Vagina (tissue), 2 donors: ENCODE results near the gene ADI1. TPM values are rescaled to one million over a fixed set of nuclear protein-coding genes. Genes with fewer than 3 reads are reported as not detected.

ENCODE experiments used
- DNase-seq, 2 donors: peaks; one replicate each; pipeline ENCODE4 v3.0.0-alpha.2; 2017; ENCODE audit errors: extremely low spot score in 2 of 2
- H3K27ac ChIP-seq: fragments of 200-600 bp; sonication (generic); one replicate; pipeline ENCODE4 v1.5.1; 2019
- H3K27me3 ChIP-seq: fragments of 200-600 bp; sonication (generic); one replicate; pipeline ENCODE4 v1.5.1; 2019
- H3K36me3 ChIP-seq, 2 donors: fragments of 200-600 bp; sonication (generic); one replicate each; pipeline ENCODE4 v1.5.1; 2017 to 2019
- H3K4me1 ChIP-seq: fragments of 200-600 bp; sonication (generic); one replicate; pipeline ENCODE4 v1.5.1; 2019
- H3K4me3 ChIP-seq, 2 donors: fragments of 200-600 bp; sonication (generic); 1 replicate in 1 of 2; 2 replicates in 1 of 2; pipeline ENCODE4 v1.5.1; 2016 to 2019
- H3K9me3 ChIP-seq: fragments of 200-600 bp; sonication (generic); one replicate; pipeline ENCODE4 v1.5.1; 2019
- POLR2A ChIP-seq, 2 donors: fragments of 450-650 bp; IDR thresholded peaks; one replicate each; pipeline ENCODE4 v1.6.1; 2017; ENCODE audit warnings: antibody characterized with exemption in 2 of 2, mild to moderate bottlenecking in 2 of 2, moderate library complexity in 2 of 2
- POLR2AphosphoS5 ChIP-seq, 2 donors: sonication (generic); formaldehyde crosslinking; IDR thresholded peaks; one replicate each; pipeline ENCODE4 v1.9.0; 2017; ENCODE audit warnings: antibody characterized with exemption in 2 of 2, mild to moderate bottlenecking in 2 of 2, low read depth in 1 of 2; ENCODE audit not compliant: insufficient read depth in 1 of 2
- intact Hi-C: fragments of 100-400 bp; cut with DNase I; formaldehyde crosslinking; loops from one replicate; pipeline ENCODE4 v1.15.1; 2023
- total RNA-seq: library from RNA; depleted of rRNA; stranded (reverse); fragments of >200 nt; gene quantifications from one replicate; pipeline ENCODE4 v1.2.3, GENCODE V29; 2016
- TF ChIP-seq, protein P1 (sequence below), 3 experiments: fragments of 450-650 bp in 2 of 3; fragments of 200-600 bp in 1 of 3; sonication (generic) in 1 of 3; IDR thresholded peaks; one replicate each; pipeline ENCODE4 v1.5.1; 2017 to 2019; ENCODE audit warnings: antibody characterized with exemption in 3 of 3, mild to moderate bottlenecking in 2 of 3, moderate library complexity in 2 of 3

ADI1 gene
- total RNA-seq, 1 donor from 2014 or later: 26.3 TPM

GRCh38 chr2:3453190-3453999, 65.9 kb downstream of the ADI1 start:
- H3K27me3 ChIP-seq: no peaks in the 10 kb centered on the region
- H3K36me3 ChIP-seq: peaks cover 0 to 26% of the 10 kb centered on the region in 2 donors
- H3K9me3 ChIP-seq: no peaks in the 10 kb centered on the region
- H3K4me1 ChIP-seq: no peaks in the 10 kb centered on the region
- peak in 1 of 2 donors; percentile 54 for DNase-seq
- intact Hi-C loops: no loop called here
- H3K27ac ChIP-seq: no peak overlapping the region
- TF ChIP-seq POLR2A (IDR thresholded peaks at IDR 0.05) (no peak), POLR2AphosphoS5 (IDR thresholded peaks at IDR 0.05; ENCODE audit: insufficient read depth in 1 of 2, low read depth in 1 of 2) (no peak)
- TF ChIP-seq, protein P1, sequence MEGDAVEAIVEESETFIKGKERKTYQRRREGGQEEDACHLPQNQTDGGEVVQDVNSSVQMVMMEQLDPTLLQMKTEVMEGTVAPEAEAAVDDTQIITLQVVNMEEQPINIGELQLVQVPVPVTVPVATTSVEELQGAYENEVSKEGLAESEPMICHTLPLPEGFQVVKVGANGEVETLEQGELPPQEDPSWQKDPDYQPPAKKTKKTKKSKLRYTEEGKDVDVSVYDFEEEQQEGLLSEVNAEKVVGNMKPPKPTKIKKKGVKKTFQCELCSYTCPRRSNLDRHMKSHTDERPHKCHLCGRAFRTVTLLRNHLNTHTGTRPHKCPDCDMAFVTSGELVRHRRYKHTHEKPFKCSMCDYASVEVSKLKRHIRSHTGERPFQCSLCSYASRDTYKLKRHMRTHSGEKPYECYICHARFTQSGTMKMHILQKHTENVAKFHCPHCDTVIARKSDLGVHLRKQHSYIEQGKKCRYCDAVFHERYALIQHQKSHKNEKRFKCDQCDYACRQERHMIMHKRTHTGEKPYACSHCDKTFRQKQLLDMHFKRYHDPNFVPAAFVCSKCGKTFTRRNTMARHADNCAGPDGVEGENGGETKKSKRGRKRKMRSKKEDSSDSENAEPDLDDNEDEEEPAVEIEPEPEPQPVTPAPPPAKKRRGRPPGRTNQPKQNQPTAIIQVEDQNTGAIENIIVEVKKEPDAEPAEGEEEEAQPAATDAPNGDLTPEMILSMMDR (IDR thresholded peaks at IDR 0.05): no peak
- no peak overlapping the region for H3K4me3 ChIP-seq

DNA sequence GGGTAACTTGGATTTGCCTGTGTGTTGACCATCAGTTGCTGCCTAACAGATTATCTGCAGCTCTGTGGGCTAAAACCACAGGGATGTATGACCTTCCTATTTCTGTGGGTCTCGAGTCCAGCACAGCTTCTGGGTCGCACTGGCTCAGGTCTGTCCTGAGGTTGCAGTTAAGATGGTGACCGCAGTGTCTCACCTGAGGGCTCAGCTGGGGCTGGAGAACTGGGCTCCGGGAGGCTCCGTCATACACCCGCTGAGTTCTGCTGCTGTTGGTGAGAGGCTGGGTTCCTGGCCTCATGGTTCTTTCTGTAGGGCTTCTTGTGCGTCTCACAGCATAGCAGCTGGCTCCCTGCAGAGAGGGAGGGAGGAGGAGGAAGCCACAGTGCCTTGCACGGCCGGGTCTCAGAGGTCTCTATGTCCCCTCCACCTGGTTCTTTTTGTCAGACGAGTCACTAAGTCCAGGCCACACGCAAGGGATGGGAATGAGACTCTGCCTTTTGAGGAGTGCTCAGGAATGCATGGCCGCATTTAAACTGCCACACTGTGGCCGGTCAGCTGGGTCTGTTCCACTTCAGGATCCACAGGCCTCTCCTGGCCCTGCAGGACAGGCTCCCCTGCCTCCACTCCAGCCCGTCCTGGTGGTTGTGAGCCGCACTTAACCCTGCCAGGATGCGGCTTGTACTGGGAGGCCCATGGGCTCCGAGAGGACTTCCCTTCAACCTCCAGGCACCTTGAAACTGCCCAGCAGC, 67.2 kb downstream of the ADI1 start:
- intact Hi-C loops: no loop called here
- TF ChIP-seq POLR2AphosphoS5 (IDR thresholded peaks at IDR 0.05; ENCODE audit: insufficient read depth in 1 of 2, low read depth in 1 of 2): no peak
- TF ChIP-seq POLR2A (IDR thresholded peaks at IDR 0.05): no peak
- TF ChIP-seq, protein P1 (IDR thresholded peaks at IDR 0.05): no peak
- DNase-seq: no peak
- H3K9me3 ChIP-seq: no peaks in the 10 kb centered on the region
- peaks cover 0 to 22% of the 10 kb centered on the region in 2 donors for H3K36me3 ChIP-seq
- no peak overlapping the region for H3K4me3 ChIP-seq
- H3K4me1 ChIP-seq: peaks cover 4% of the 10 kb centered on the region
- H3K27ac ChIP-seq: no peak overlapping the region
- no peaks in the 10 kb centered on the region for H3K27me3 ChIP-seq

DNA sequence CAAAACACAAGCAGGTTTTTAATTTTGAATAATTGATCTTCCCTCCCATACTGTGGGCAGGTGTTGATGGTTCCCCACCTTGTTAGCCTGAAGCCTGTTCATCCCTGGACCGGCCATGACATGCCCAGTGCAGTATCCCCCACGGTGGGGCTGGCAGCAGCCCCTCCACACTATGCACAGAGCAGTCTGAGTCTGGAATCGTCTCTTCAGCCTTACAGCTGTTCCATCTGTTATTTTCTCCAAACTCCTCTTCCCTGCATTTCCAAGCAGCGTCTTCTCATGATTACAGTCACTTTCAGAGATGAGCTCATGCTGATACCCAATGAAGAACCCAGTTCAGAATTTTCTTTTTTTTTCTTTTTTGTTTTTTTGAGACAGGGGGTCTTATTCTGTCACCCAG, 68.2 kb downstream of the ADI1 start:
- H3K9me3 ChIP-seq: no peaks in the 10 kb centered on the region
- DNase-seq: no peak
- no peak overlapping the region for H3K4me3 ChIP-seq

DNA sequence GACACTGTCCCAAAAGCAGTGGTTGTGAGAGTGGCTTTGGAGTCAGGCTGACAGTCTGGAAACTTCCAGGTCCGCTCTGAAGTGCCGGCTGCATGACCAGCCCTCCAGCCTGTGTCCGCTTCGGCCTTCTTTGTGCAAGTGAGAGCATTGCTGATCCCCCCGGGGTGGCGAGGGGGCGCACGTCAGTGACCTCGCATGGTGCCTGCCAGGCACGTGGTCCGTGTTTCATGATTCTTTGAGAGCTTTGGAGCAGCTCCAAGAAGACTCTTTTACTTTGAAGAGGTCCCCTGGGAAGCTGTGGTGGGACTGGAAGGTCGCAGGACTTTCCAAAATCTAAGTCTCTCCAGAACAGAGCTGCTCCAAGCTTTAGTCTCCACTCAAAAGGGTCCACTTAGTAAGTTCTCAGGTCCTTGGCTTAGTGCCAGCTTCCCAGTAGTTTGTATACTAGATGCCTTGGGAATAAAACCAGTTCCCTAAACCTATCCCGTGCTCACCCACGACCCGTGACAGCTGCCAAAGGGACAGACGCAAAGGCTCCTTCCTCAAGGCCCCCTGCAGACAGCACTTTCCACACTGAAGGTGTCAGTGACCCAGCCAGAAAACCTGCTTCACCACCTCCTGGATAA, 68.8 kb downstream of the ADI1 start:
- no peak overlapping the region for H3K27ac ChIP-seq
- H3K4me1 ChIP-seq: peaks cover 4% of the 10 kb centered on the region
- H3K27me3 ChIP-seq: no peaks in the 10 kb centered on the region
- no peak overlapping the region for H3K4me3 ChIP-seq
- TF ChIP-seq POLR2A (IDR thresholded peaks at IDR 0.05): no peak
- no peak for TF ChIP-seq POLR2AphosphoS5 (IDR thresholded peaks at IDR 0.05; ENCODE audit: insufficient read depth in 1 of 2, low read depth in 1 of 2)
- TF ChIP-seq, protein P1 (IDR thresholded peaks at IDR 0.05): no peak
- H3K9me3 ChIP-seq: no peaks in the 10 kb centered on the region
- no peak for DNase-seq
- intact Hi-C loops: no loop called here
- peaks cover 0 to 23% of the 10 kb centered on the region in 2 donors for H3K36me3 ChIP-seq

More for the DNA sequence above, 68.2 kb downstream of the ADI1 start:
- Histone ChIP-seq H3K4me1 (peaks cover 4% of the 10 kb centered on the region), H3K27me3 (no peaks in the 10 kb centered on the region), H3K27ac (no peak overlapping the region), H3K36me3 (peaks cover 0 to 23% of the 10 kb centered on the region in 2 donors)
- TF ChIP-seq POLR2AphosphoS5 (IDR thresholded peaks at IDR 0.05; ENCODE audit: insufficient read depth in 1 of 2, low read depth in 1 of 2): no peak
- no peak for TF ChIP-seq POLR2A (IDR thresholded peaks at IDR 0.05)
- TF ChIP-seq, protein P1 (IDR thresholded peaks at IDR 0.05): no peak
- intact Hi-C loops: no loop called here
